Vagina (tissue), 2 donors: Measurements from ENCODE around the gene SLC29A1. TPM values are rescaled to one million over a fixed set of nuclear protein-coding genes. Genes with fewer than 3 reads are reported as not detected.

Experiments
- DNase-seq, 2 donors: peaks; one replicate each; pipeline ENCODE4 v3.0.0-alpha.2; 2017; ENCODE audit errors: extremely low spot score in 2 of 2
- H3K27ac ChIP-seq: fragments of 200-600 bp; sonication (generic); one replicate; pipeline ENCODE4 v1.5.1; 2019
- H3K27me3 ChIP-seq: fragments of 200-600 bp; sonication (generic); one replicate; pipeline ENCODE4 v1.5.1; 2019
- H3K36me3 ChIP-seq, 2 donors: fragments of 200-600 bp; sonication (generic); one replicate each; pipeline ENCODE4 v1.5.1; 2017 to 2019
- H3K4me1 ChIP-seq: fragments of 200-600 bp; sonication (generic); one replicate; pipeline ENCODE4 v1.5.1; 2019
- H3K4me3 ChIP-seq, 2 donors: fragments of 200-600 bp; sonication (generic); 1 replicate in 1 of 2; 2 replicates in 1 of 2; pipeline ENCODE4 v1.5.1; 2016 to 2019
- H3K9me3 ChIP-seq: fragments of 200-600 bp; sonication (generic); one replicate; pipeline ENCODE4 v1.5.1; 2019
- POLR2A ChIP-seq, 2 donors: fragments of 450-650 bp; IDR thresholded peaks; one replicate each; pipeline ENCODE4 v1.6.1; 2017; ENCODE audit warnings: antibody characterized with exemption in 2 of 2, mild to moderate bottlenecking in 2 of 2, moderate library complexity in 2 of 2
- POLR2AphosphoS5 ChIP-seq, 2 donors: sonication (generic); formaldehyde crosslinking; IDR thresholded peaks; one replicate each; pipeline ENCODE4 v1.9.0; 2017; ENCODE audit warnings: antibody characterized with exemption in 2 of 2, mild to moderate bottlenecking in 2 of 2, low read depth in 1 of 2; ENCODE audit not compliant: insufficient read depth in 1 of 2
- intact Hi-C: fragments of 100-400 bp; cut with DNase I; formaldehyde crosslinking; loops from one replicate; pipeline ENCODE4 v1.15.1; 2023
- total RNA-seq: library from RNA; depleted of rRNA; stranded (reverse); fragments of >200 nt; gene quantifications from one replicate; pipeline ENCODE4 v1.2.3, GENCODE V29; 2016
- TF ChIP-seq, protein P1 (sequence below), 3 experiments: fragments of 450-650 bp in 2 of 3; fragments of 200-600 bp in 1 of 3; sonication (generic) in 1 of 3; IDR thresholded peaks; one replicate each; pipeline ENCODE4 v1.5.1; 2017 to 2019; ENCODE audit warnings: antibody characterized with exemption in 3 of 3, mild to moderate bottlenecking in 2 of 3, moderate library complexity in 2 of 3

The SLC29A1 gene
- total RNA-seq, 1 donor from 2014 or later, result 51.1 TPM

GRCh38 chr6:44249082-44249748, 25.8 kb downstream of the SLC29A1 start:
- TF ChIP-seq, protein P1, sequence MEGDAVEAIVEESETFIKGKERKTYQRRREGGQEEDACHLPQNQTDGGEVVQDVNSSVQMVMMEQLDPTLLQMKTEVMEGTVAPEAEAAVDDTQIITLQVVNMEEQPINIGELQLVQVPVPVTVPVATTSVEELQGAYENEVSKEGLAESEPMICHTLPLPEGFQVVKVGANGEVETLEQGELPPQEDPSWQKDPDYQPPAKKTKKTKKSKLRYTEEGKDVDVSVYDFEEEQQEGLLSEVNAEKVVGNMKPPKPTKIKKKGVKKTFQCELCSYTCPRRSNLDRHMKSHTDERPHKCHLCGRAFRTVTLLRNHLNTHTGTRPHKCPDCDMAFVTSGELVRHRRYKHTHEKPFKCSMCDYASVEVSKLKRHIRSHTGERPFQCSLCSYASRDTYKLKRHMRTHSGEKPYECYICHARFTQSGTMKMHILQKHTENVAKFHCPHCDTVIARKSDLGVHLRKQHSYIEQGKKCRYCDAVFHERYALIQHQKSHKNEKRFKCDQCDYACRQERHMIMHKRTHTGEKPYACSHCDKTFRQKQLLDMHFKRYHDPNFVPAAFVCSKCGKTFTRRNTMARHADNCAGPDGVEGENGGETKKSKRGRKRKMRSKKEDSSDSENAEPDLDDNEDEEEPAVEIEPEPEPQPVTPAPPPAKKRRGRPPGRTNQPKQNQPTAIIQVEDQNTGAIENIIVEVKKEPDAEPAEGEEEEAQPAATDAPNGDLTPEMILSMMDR (IDR thresholded peaks at IDR 0.05), result no peak
- TF ChIP-seq POLR2A (IDR thresholded peaks at IDR 0.05) (no peak), POLR2AphosphoS5 (IDR thresholded peaks at IDR 0.05; ENCODE audit: insufficient read depth in 1 of 2, low read depth in 1 of 2) (no peak)
- peaks cover 33% of the 10 kb centered on the region for H3K4me1 ChIP-seq
- H3K36me3 ChIP-seq, result peaks cover 4 to 55% of the 10 kb centered on the region in 2 donors
- H3K27me3 ChIP-seq, result no peaks in the 10 kb centered on the region
- intact Hi-C loops, result no loop called here
- peak overlapping the region; percentile 97 to 100 for H3K4me3 ChIP-seq
- H3K9me3 ChIP-seq, result no peaks in the 10 kb centered on the region
- DNase-seq, result no peak
- peak overlapping the region; percentile 100 for H3K27ac ChIP-seq

GRCh38 chr6:44250067-44250717, 26.8 kb downstream of the SLC29A1 start:
- H3K9me3 ChIP-seq, result no peaks in the 10 kb centered on the region
- no peak overlapping the region for H3K4me3 ChIP-seq
- H3K27me3 ChIP-seq, result no peaks in the 10 kb centered on the region
- peaks cover 4 to 65% of the 10 kb centered on the region in 2 donors for H3K36me3 ChIP-seq
- H3K4me1 ChIP-seq, result peaks cover 33% of the 10 kb centered on the region
- no peak overlapping the region for H3K27ac ChIP-seq
- TF ChIP-seq POLR2A (IDR thresholded peaks at IDR 0.05), result no peak
- TF ChIP-seq, protein P1 (IDR thresholded peaks at IDR 0.05), result no peak
- TF ChIP-seq POLR2AphosphoS5 (IDR thresholded peaks at IDR 0.05; ENCODE audit: insufficient read depth in 1 of 2, low read depth in 1 of 2), result no peak
- no peak for DNase-seq
- intact Hi-C loops, result no loop called here

DNA sequence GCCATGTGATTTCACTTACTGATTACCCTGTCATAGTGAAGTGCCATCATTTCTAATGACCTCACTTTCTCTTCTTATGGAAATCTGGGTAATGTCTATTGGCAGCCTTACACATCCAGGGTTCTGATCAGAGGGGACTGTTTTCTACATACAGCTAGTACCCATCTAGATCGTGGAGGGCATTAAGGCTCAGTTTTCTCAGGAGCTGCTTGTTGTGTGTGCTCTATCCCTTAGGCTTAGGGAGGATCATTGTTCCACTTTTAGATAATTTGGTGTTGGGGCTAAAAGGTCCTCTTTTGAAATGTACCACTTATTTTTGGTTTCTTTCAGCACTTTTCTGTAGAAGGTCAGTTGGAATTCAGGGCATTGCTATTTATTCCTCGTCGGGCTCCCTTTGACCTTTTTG, 27.3 kb downstream of the SLC29A1 start:
- Histone ChIP-seq H3K27ac (no peak overlapping the region), H3K4me1 (peaks cover 28% of the 10 kb centered on the region), H3K36me3 (peaks cover 4 to 65% of the 10 kb centered on the region in 2 donors), H3K4me3 (no peak overlapping the region), H3K27me3 (no peaks in the 10 kb centered on the region), H3K9me3 (no peaks in the 10 kb centered on the region)
- intact Hi-C loops, result no loop called here
- DNase-seq, result no peak
- TF ChIP-seq POLR2AphosphoS5 (IDR thresholded peaks at IDR 0.05; ENCODE audit: insufficient read depth in 1 of 2, low read depth in 1 of 2) (no peak), POLR2A (IDR thresholded peaks at IDR 0.05) (no peak)
- TF ChIP-seq, protein P1 (IDR thresholded peaks at IDR 0.05), result no peak

- H3K4me1 ChIP-seq, result peaks cover 36% of the 10 kb centered on the region
- no peaks in the 10 kb centered on the region for H3K27me3 ChIP-seq
- no peaks in the 10 kb centered on the region for H3K9me3 ChIP-seq
- intact Hi-C loops, result no loop called here
- no peak overlapping the region for H3K4me3 ChIP-seq
- H3K27ac ChIP-seq, result no peak overlapping the region
- no peak for DNase-seq
- peaks cover 4 to 65% of the 10 kb centered on the region in 2 donors for H3K36me3 ChIP-seq
- TF ChIP-seq POLR2A (IDR thresholded peaks at IDR 0.05) (no peak), POLR2AphosphoS5 (IDR thresholded peaks at IDR 0.05; ENCODE audit: insufficient read depth in 1 of 2, low read depth in 1 of 2) (no peak)
- TF ChIP-seq, protein P1 (IDR thresholded peaks at IDR 0.05), result no peak
Measured at GRCh38 chr6:44251576-44252524, 28.5 kb downstream of the SLC29A1 start.
